Transverse colon (tissue), 4 donors: ENCODE data around the gene IMMP2L. TPM values are rescaled to one million over a fixed set of nuclear protein-coding genes. Genes with fewer than 3 reads are reported as not detected.
A peak's percentile ranks its signal among the peaks of the same experiment; 100 is the strongest.

ENCODE experiments used
- DNase-seq: peaks from one replicate; pipeline ENCODE4 v3.0.0-alpha.2; 2019
- H3K27ac ChIP-seq, 4 donors: fragments of 200-600 bp; sonication (generic); 2 replicates each; pipeline ENCODE4 v1.5.1; 2016 to 2018; ENCODE audit warnings: inconsistent platforms in 4 of 4
- H3K27me3 ChIP-seq: fragments of 200-600 bp; sonication (generic); 2 replicates; pipeline ENCODE4 v1.5.1; 2017; ENCODE audit warnings: inconsistent platforms
- H3K36me3 ChIP-seq, 4 donors: fragments of 200-600 bp; sonication (generic); 2 replicates each; pipeline ENCODE4 v1.5.1; 2017 to 2019; ENCODE audit warnings: inconsistent platforms in 4 of 4
- H3K4me1 ChIP-seq, 4 donors: fragments of 200-600 bp; sonication (generic); 2 replicates each; pipeline ENCODE4 v1.5.1; 2017 to 2020; ENCODE audit warnings: inconsistent platforms in 4 of 4
- H3K4me3 ChIP-seq, 4 donors: fragments of 200-600 bp; sonication (generic); 1 replicate in 1 of 4; 2 replicates in 3 of 4; pipeline versions ENCODE4 v1.5.1 to v1.6.1; 2017 to 2019; ENCODE audit warnings: inconsistent platforms in 4 of 4
- H3K9me3 ChIP-seq, 2 donors: fragments of 200-600 bp; sonication (generic); 2 replicates each; pipeline ENCODE4 v1.5.1; 2017 to 2019; ENCODE audit warnings: inconsistent platforms in 2 of 2
- CTCF ChIP-seq, 5 experiments: fragments of 200-600 bp in 3 of 5; fragments of 450-650 bp in 2 of 5; sonication (generic) in 3 of 5; IDR thresholded peaks; 1 replicate in 2 of 5; 2 replicates in 3 of 5; pipeline ENCODE4 v1.5.1; 2016 to 2017; ENCODE audit warnings: antibody characterized with exemption in 5 of 5, inconsistent platforms in 3 of 5, mild to moderate bottlenecking in 2 of 5, moderate library complexity in 1 of 5
- EP300 ChIP-seq: sonication (generic); formaldehyde crosslinking; IDR thresholded peaks from one replicate; pipeline ENCODE4 v1.6.1; 2017; ENCODE audit warnings: antibody characterized with exemption, low read depth
- POLR2A ChIP-seq: fragments of 450-650 bp; IDR thresholded peaks from one replicate; pipeline ENCODE4 v1.6.1; 2016; ENCODE audit warnings: antibody characterized with exemption, mild to moderate bottlenecking, moderate library complexity
- POLR2AphosphoS5 ChIP-seq, 3 donors: sonication (generic); formaldehyde crosslinking; IDR thresholded peaks; one replicate each; pipeline ENCODE4 v1.6.1; 2016; ENCODE audit warnings: antibody characterized with exemption in 3 of 3
- WGBS, 2 donors: methylation state at CpG; one replicate each; pipeline ENCODE4 v1.1.5; 2018; ENCODE audit warnings: low coverage in 1 of 2; 5-methylcytosine and 5-hydroxymethylcytosine counted together
- in situ Hi-C, 4 donors: fragments of 200-750 bp; cut with MboI; loops; one replicate each; pipeline versions ENCODE4 v1.15.0 to v1.15.1; 2017; ENCODE audit warnings: low sequenced_read_pairs in 3 of 4, low pct_ligation_motif_present in 1 of 4, low pct_unique_long_range_greater_than_20kb in 1 of 4
- intact Hi-C: fragments of 100-400 bp; cut with DNase I; formaldehyde crosslinking; loops from one replicate; pipeline ENCODE4 v1.15.1; 2023; ENCODE audit warnings: low total_unique reads
- total RNA-seq, 4 donors: library from RNA; depleted of rRNA; stranded (reverse); fragments of >200 nt; gene quantifications; one replicate each; pipeline ENCODE4 v1.1.0, GENCODE V29; 2016

The IMMP2L gene
- total RNA-seq, 4 donors from 2014 or later: 8.6 to 69.6 (median 10.9) TPM

- Histone ChIP-seq H3K36me3 (no peaks in the 10 kb centered on the region), H3K27ac (no peak overlapping the region), H3K4me3 (no peak overlapping the region), H3K4me1 (no peaks in the 10 kb centered on the region), H3K27me3 (no peaks in the 10 kb centered on the region), H3K9me3 (no peaks in the 10 kb centered on the region)
- no peak for DNase-seq
- WGBS, 2 donors: 89 to 93% methylated on average over 2 of the region's 2 CpGs
- intact Hi-C loops (no loop called here), in situ Hi-C loops (loop anchor here in 3 of 4 donors (25.0 kb wide), 2 partner anchors 411 to 1661 kb away; partner anchors contain the start of gene LRRN3 (in 3 of the 3))
- no peak for TF ChIP-seq POLR2AphosphoS5 (IDR thresholded peaks at IDR 0.05)
- TF ChIP-seq EP300: no peak
- no peak for TF ChIP-seq CTCF (IDR thresholded peaks at IDR 0.05)
- TF ChIP-seq POLR2A: no peak
Observed at GRCh38 chr7:111498391-111499007, 63.8 kb downstream of the IMMP2L start.

- Histone ChIP-seq H3K9me3 (no peaks in the 10 kb centered on the region), H3K27me3 (no peaks in the 10 kb centered on the region), H3K27ac (no peak overlapping the region), H3K36me3 (no peaks in the 10 kb centered on the region), H3K4me3 (no peak overlapping the region), H3K4me1 (no peaks in the 10 kb centered on the region)
- intact Hi-C loops: no loop called here
- TF ChIP-seq CTCF (IDR thresholded peaks at IDR 0.05): no peak
- no peak for TF ChIP-seq POLR2AphosphoS5 (IDR thresholded peaks at IDR 0.05)
- TF ChIP-seq POLR2A: no peak
- TF ChIP-seq EP300: no peak
- 88 to 96% methylated on average over 2 of the region's 2 CpGs for WGBS, 2 donors
- in situ Hi-C loops: loop anchor here in 3 of 4 donors (25.0 kb wide), 2 partner anchors 408 to 1658 kb away; partner anchors contain the start of gene LRRN3 (in 3 of the 3)
- no peak for DNase-seq
Observed at GRCh38 chr7:111495173-111495810, 67.0 kb downstream of the IMMP2L start.

GRCh38 chr7:111492234-111492633 lies 70.1 kb downstream of the IMMP2L start:
- H3K4me1 ChIP-seq: no peaks in the 10 kb centered on the region
- intact Hi-C loops (no loop called here), in situ Hi-C loops (loop anchor here in 3 of 4 donors (25.0 kb wide), 2 partner anchors 405 to 1655 kb away; partner anchors contain the start of gene LRRN3 (in 3 of the 3))
- no peaks in the 10 kb centered on the region for H3K27me3 ChIP-seq
- no peak overlapping the region for H3K27ac ChIP-seq
- no peak overlapping the region for H3K4me3 ChIP-seq
- TF ChIP-seq EP300 (no peak), CTCF (IDR thresholded peaks at IDR 0.05) (no peak), POLR2AphosphoS5 (IDR thresholded peaks at IDR 0.05) (no peak), POLR2A (no peak)
- whole genome bisulfite sequencing, 2 donors: 90 to 100% methylated on average over 1 to 2 of the region's 2 CpGs
- no peak for DNase-seq
- H3K9me3 ChIP-seq: no peaks in the 10 kb centered on the region
- H3K36me3 ChIP-seq: no peaks in the 10 kb centered on the region

GRCh38 chr7:111486472-111487142 lies 75.7 kb downstream of the IMMP2L start:
- intact Hi-C loops: loop anchor here (10.0 kb wide), 1 partner anchor 392 kb away; the partner anchor contains the start of gene LRRN3
- Histone ChIP-seq H3K27ac (no peak overlapping the region), H3K4me3 (no peak overlapping the region), H3K27me3 (no peaks in the 10 kb centered on the region), H3K9me3 (no peaks in the 10 kb centered on the region), H3K36me3 (peaks cover 0 to 1% (median 0%) of the 10 kb centered on the region in 4 donors), H3K4me1 (no peaks in the 10 kb centered on the region)
- in situ Hi-C loops: loop anchor here (10.0 to 25.0 kb wide), 3 partner anchors 399 to 1649 kb away; partner anchors contain the start of gene LRRN3 (in 3 of the 4)
- DNase-seq: no peak
- TF ChIP-seq CTCF (IDR thresholded peaks at IDR 0.05) (peak; percentile 46 to 64 (median 63)), POLR2AphosphoS5 (IDR thresholded peaks at IDR 0.05) (no peak), POLR2A (no peak)
